ENCODE results near the gene CEP135.

- TF ChIP-seq, protein P1, sequence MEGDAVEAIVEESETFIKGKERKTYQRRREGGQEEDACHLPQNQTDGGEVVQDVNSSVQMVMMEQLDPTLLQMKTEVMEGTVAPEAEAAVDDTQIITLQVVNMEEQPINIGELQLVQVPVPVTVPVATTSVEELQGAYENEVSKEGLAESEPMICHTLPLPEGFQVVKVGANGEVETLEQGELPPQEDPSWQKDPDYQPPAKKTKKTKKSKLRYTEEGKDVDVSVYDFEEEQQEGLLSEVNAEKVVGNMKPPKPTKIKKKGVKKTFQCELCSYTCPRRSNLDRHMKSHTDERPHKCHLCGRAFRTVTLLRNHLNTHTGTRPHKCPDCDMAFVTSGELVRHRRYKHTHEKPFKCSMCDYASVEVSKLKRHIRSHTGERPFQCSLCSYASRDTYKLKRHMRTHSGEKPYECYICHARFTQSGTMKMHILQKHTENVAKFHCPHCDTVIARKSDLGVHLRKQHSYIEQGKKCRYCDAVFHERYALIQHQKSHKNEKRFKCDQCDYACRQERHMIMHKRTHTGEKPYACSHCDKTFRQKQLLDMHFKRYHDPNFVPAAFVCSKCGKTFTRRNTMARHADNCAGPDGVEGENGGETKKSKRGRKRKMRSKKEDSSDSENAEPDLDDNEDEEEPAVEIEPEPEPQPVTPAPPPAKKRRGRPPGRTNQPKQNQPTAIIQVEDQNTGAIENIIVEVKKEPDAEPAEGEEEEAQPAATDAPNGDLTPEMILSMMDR (IDR thresholded peaks at IDR 0.05) = no peak
- no peak for TF ChIP-seq POLR2A (IDR thresholded peaks at IDR 0.05)
These were observed 54.9 kb downstream of the CEP135 start for GRCh38 chr4:56003606-56004005.
